Liver (tissue), 3 donors: Measurements from ENCODE around the gene CPNE4.

ENCODE experiments used
- ATF3 ChIP-seq: IDR thresholded peaks from 2 replicates; pipeline ENCODE4 v1.6.1; 2016; ENCODE audit warnings: antibody characterized with exemption
- EGR1 ChIP-seq, 2 donors: IDR thresholded peaks; 2 replicates each; pipeline ENCODE4 v1.6.1; 2016 to 2018; ENCODE audit warnings: antibody characterized with exemption in 2 of 2, low read depth in 2 of 2
- FOXA1 ChIP-seq: IDR thresholded peaks from 2 replicates; pipeline ENCODE4 v1.6.1; 2016; ENCODE audit warnings: antibody characterized with exemption
- GABPA ChIP-seq, 2 donors: IDR thresholded peaks in 1 of 2; conservative IDR thresholded peaks in 1 of 2; 2 replicates each; pipeline ENCODE4 v1.6.1; 2016; ENCODE audit warnings: antibody characterized with exemption in 2 of 2, mild to moderate bottlenecking in 1 of 2, moderate library complexity in 1 of 2
- HNF4G ChIP-seq: IDR thresholded peaks from 2 replicates; pipeline ENCODE4 v1.6.1; 2016; ENCODE audit warnings: antibody characterized with exemption
- SP1 ChIP-seq: IDR thresholded peaks from 2 replicates; pipeline ENCODE4 v1.6.1; 2018; ENCODE audit warnings: antibody characterized with exemption, mild to moderate bottlenecking
- TAF1 ChIP-seq: conservative IDR thresholded peaks from 2 replicates; pipeline ENCODE4 v1.6.1; 2016; ENCODE audit warnings: antibody characterized with exemption, mild to moderate bottlenecking
- YY1 ChIP-seq: IDR thresholded peaks from 2 replicates; pipeline ENCODE4 v1.6.1; 2016; ENCODE audit warnings: antibody characterized with exemption, mild to moderate bottlenecking
- TF ChIP-seq, protein P1 (sequence below): fragments of 150-350 bp; IDR thresholded peaks from 2 replicates; pipeline ENCODE4 v1.5.1; 2017; ENCODE audit warnings: improper control_type of control experiment, low read depth, low read length; ENCODE audit not compliant: missing input control
- TF ChIP-seq, protein P2 (sequence below): IDR thresholded peaks from 2 replicates; pipeline ENCODE4 v1.6.1; 2016; ENCODE audit warnings: antibody characterized with exemption, mild to moderate bottlenecking
- TF ChIP-seq, protein P3 (sequence below): IDR thresholded peaks from 2 replicates; pipeline ENCODE4 v1.6.1; 2016; ENCODE audit warnings: antibody characterized with exemption
- donor health status: healthy.
- donor health status: healthy.

- TF ChIP-seq ATF3 = no peak
- TF ChIP-seq, protein P1, sequence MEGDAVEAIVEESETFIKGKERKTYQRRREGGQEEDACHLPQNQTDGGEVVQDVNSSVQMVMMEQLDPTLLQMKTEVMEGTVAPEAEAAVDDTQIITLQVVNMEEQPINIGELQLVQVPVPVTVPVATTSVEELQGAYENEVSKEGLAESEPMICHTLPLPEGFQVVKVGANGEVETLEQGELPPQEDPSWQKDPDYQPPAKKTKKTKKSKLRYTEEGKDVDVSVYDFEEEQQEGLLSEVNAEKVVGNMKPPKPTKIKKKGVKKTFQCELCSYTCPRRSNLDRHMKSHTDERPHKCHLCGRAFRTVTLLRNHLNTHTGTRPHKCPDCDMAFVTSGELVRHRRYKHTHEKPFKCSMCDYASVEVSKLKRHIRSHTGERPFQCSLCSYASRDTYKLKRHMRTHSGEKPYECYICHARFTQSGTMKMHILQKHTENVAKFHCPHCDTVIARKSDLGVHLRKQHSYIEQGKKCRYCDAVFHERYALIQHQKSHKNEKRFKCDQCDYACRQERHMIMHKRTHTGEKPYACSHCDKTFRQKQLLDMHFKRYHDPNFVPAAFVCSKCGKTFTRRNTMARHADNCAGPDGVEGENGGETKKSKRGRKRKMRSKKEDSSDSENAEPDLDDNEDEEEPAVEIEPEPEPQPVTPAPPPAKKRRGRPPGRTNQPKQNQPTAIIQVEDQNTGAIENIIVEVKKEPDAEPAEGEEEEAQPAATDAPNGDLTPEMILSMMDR = no peak
- TF ChIP-seq TAF1 = no peak
- TF ChIP-seq, protein P2, sequence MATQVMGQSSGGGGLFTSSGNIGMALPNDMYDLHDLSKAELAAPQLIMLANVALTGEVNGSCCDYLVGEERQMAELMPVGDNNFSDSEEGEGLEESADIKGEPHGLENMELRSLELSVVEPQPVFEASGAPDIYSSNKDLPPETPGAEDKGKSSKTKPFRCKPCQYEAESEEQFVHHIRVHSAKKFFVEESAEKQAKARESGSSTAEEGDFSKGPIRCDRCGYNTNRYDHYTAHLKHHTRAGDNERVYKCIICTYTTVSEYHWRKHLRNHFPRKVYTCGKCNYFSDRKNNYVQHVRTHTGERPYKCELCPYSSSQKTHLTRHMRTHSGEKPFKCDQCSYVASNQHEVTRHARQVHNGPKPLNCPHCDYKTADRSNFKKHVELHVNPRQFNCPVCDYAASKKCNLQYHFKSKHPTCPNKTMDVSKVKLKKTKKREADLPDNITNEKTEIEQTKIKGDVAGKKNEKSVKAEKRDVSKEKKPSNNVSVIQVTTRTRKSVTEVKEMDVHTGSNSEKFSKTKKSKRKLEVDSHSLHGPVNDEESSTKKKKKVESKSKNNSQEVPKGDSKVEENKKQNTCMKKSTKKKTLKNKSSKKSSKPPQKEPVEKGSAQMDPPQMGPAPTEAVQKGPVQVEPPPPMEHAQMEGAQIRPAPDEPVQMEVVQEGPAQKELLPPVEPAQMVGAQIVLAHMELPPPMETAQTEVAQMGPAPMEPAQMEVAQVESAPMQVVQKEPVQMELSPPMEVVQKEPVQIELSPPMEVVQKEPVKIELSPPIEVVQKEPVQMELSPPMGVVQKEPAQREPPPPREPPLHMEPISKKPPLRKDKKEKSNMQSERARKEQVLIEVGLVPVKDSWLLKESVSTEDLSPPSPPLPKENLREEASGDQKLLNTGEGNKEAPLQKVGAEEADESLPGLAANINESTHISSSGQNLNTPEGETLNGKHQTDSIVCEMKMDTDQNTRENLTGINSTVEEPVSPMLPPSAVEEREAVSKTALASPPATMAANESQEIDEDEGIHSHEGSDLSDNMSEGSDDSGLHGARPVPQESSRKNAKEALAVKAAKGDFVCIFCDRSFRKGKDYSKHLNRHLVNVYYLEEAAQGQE = no peak
- TF ChIP-seq SP1 = no peak
- no peak for TF ChIP-seq GABPA (IDR thresholded peaks at IDR 0.05 in 1 of 2, conservative IDR thresholded peaks at IDR 0.05 in 1 of 2)
- TF ChIP-seq FOXA1 = no peak
- no peak for TF ChIP-seq HNF4G
- TF ChIP-seq, protein P3, sequence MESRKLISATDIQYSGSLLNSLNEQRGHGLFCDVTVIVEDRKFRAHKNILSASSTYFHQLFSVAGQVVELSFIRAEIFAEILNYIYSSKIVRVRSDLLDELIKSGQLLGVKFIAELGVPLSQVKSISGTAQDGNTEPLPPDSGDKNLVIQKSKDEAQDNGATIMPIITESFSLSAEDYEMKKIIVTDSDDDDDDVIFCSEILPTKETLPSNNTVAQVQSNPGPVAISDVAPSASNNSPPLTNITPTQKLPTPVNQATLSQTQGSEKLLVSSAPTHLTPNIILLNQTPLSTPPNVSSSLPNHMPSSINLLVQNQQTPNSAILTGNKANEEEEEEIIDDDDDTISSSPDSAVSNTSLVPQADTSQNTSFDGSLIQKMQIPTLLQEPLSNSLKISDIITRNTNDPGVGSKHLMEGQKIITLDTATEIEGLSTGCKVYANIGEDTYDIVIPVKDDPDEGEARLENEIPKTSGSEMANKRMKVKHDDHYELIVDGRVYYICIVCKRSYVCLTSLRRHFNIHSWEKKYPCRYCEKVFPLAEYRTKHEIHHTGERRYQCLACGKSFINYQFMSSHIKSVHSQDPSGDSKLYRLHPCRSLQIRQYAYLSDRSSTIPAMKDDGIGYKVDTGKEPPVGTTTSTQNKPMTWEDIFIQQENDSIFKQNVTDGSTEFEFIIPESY = no peak
- no peak for TF ChIP-seq EGR1 (IDR thresholded peaks at IDR 0.05; ENCODE audit: low read depth in 2 of 2)
- TF ChIP-seq YY1 = no peak
Observed at GRCh38 chr3:131518680-131519079, 516.1 kb downstream of the CPNE4 start.
